ENCODE measurements around the gene PISD.

The PISD gene

DNA sequence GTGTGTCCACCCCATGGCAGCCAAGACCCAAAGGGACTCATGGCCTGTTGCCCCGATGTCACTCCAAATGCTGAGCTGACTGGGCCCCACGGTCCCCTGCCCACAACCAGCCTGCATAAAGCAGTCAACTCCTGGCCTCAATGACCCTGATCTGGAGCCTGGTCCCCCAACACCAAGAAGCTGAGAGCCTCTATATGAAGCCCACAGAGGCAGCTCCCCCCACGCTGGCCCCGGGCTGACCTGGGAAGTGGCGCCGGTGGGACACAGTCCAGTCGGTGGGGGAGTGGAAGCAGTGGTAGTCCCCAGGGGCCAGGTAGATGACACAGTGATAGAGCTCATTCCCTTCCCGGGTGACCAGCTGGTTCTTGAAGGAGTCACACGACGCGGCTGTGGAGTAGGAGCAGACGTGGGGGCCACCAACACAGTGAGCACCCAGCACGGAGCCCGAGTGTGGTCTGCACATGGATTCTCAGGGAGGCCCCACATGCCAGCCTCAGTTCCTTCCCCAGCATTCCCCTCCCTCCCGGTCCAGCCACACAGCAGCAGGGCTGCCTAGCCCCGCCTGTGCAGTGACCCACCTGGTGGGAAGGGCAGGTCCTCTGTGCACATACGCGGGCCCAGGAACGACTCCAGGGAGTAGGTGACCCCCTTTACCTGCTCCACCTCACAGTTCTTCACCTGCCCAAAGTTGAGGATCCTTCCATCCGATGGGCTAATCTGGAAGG lies 41.1 kb downstream of the PISD start:
- Histone ChIP-seq H3K9me3 (ENCODE audit: insufficient read depth, low read length) (no peaks in the 10 kb centered on the region), H3K36me3 (ENCODE audit: low read length) (no peaks in the 10 kb centered on the region), H3K4me2 (ENCODE audit: low read depth, low read length, poor library complexity, severe bottlenecking) (no peak overlapping the region), H3F3A (ENCODE audit: insufficient read depth) (peaks cover 12% of the 10 kb centered on the region), H3K27me3 (ENCODE audit: low read length) (no peaks in the 10 kb centered on the region), H3K9ac (ENCODE audit: low read length) (no peak overlapping the region), H2AFZ (ENCODE audit: low read depth, low read length, severe bottlenecking) (no peak overlapping the region), H3K79me2 (ENCODE audit: insufficient read depth, low read length) (peaks cover 16% of the 10 kb centered on the region), H3K9me2 (replicated peaks; ENCODE audit: insufficient read depth, low read length) (no peaks in the 10 kb centered on the region), H4K20me1 (ENCODE audit: low read depth, low read length) (no peaks in the 10 kb centered on the region), H3K4me3 (ENCODE audit: insufficient read depth, low read length, poor library complexity, severe bottlenecking) (no peak overlapping the region), H3K27ac (ENCODE audit: low read depth, low read length) (no peak overlapping the region)
- TF ChIP-seq, protein P1, sequence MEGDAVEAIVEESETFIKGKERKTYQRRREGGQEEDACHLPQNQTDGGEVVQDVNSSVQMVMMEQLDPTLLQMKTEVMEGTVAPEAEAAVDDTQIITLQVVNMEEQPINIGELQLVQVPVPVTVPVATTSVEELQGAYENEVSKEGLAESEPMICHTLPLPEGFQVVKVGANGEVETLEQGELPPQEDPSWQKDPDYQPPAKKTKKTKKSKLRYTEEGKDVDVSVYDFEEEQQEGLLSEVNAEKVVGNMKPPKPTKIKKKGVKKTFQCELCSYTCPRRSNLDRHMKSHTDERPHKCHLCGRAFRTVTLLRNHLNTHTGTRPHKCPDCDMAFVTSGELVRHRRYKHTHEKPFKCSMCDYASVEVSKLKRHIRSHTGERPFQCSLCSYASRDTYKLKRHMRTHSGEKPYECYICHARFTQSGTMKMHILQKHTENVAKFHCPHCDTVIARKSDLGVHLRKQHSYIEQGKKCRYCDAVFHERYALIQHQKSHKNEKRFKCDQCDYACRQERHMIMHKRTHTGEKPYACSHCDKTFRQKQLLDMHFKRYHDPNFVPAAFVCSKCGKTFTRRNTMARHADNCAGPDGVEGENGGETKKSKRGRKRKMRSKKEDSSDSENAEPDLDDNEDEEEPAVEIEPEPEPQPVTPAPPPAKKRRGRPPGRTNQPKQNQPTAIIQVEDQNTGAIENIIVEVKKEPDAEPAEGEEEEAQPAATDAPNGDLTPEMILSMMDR (IDR thresholded peaks at IDR 0.05; ENCODE audit: insufficient read depth, low read length, poor library complexity, severe bottlenecking): no peak
- TF ChIP-seq EZH2phosphoT487 (conservative IDR thresholded peaks at IDR 0.05; ENCODE audit: low read length): no peak

DNA sequence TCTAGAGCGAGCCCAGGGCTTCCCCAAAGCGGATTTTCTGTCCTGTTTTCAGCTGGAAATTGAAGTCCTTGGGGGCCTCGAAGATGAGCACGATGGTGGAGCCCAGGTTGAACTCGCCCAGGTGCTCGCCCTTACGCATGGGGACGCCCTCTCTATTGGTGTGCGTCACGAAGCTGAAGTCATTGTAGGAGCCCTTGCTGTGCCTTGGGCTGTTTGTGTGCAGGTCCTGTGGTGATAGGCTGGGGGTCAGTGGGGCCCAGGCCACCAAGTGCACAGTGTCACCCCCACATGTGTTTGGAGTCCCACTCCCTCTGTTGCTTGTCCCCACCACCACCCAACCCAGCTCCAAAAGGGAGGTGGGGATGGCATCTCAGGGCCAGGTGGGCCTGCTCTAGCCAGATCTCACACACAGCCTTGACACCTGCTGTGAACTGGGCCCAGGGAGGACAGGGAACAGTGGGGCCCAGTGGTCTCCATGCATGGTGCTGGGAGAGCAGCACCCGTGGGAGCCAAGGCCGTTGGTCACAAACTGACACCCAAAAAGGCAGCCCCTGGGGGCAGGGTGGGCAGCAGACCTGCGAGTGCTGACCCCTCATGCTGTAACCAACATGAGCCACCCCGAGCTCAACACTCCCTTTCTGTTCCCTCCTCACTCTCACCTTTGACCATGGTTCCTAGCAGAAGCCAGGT lies 42.3 kb downstream of the PISD start:
- no peaks in the 10 kb centered on the region for H3K36me3 ChIP-seq (ENCODE audit: low read length)
- H2AFZ ChIP-seq (ENCODE audit: low read depth, low read length, severe bottlenecking): no peak overlapping the region
- H3K27ac ChIP-seq (ENCODE audit: low read depth, low read length): no peak overlapping the region
- no peak for TF ChIP-seq EZH2phosphoT487 (conservative IDR thresholded peaks at IDR 0.05; ENCODE audit: low read length)
- TF ChIP-seq, protein P1 (IDR thresholded peaks at IDR 0.05; ENCODE audit: insufficient read depth, low read length, poor library complexity, severe bottlenecking): no peak
- H3K79me2 ChIP-seq (ENCODE audit: insufficient read depth, low read length): peaks cover 7% of the 10 kb centered on the region
- H3K9me3 ChIP-seq (ENCODE audit: insufficient read depth, low read length): no peaks in the 10 kb centered on the region
- H3K4me2 ChIP-seq (ENCODE audit: low read depth, low read length, poor library complexity, severe bottlenecking): no peak overlapping the region
- no peak overlapping the region for H3K9ac ChIP-seq (ENCODE audit: low read length)
- H3K4me3 ChIP-seq (ENCODE audit: insufficient read depth, low read length, poor library complexity, severe bottlenecking): no peak overlapping the region
- H4K20me1 ChIP-seq (ENCODE audit: low read depth, low read length): no peaks in the 10 kb centered on the region
- H3F3A ChIP-seq (ENCODE audit: insufficient read depth): peaks cover 12% of the 10 kb centered on the region
- H3K27me3 ChIP-seq (ENCODE audit: low read length): no peaks in the 10 kb centered on the region
- no peaks in the 10 kb centered on the region for H3K9me2 ChIP-seq (replicated peaks; ENCODE audit: insufficient read depth, low read length)

- H3K9ac ChIP-seq (ENCODE audit: low read length): no peak overlapping the region
- TF ChIP-seq, protein P1 (IDR thresholded peaks at IDR 0.05; ENCODE audit: insufficient read depth, low read length, poor library complexity, severe bottlenecking): no peak
- TF ChIP-seq EZH2phosphoT487 (conservative IDR thresholded peaks at IDR 0.05; ENCODE audit: low read length): no peak
- H3K27me3 ChIP-seq (ENCODE audit: low read length): no peaks in the 10 kb centered on the region
- H4K20me1 ChIP-seq (ENCODE audit: low read depth, low read length): no peaks in the 10 kb centered on the region
- H3K4me2 ChIP-seq (ENCODE audit: low read depth, low read length, poor library complexity, severe bottlenecking): no peak overlapping the region
- H3K27ac ChIP-seq (ENCODE audit: low read depth, low read length): peak overlapping the region; percentile 55
- no peaks in the 10 kb centered on the region for H3K9me2 ChIP-seq (replicated peaks; ENCODE audit: insufficient read depth, low read length)
- peaks cover 12% of the 10 kb centered on the region for H3F3A ChIP-seq (ENCODE audit: insufficient read depth)
- no peaks in the 10 kb centered on the region for H3K36me3 ChIP-seq (ENCODE audit: low read length)
- H3K79me2 ChIP-seq (ENCODE audit: insufficient read depth, low read length): no peaks in the 10 kb centered on the region; the same call in none of the 2 replicates
- H3K9me3 ChIP-seq (ENCODE audit: insufficient read depth, low read length): no peaks in the 10 kb centered on the region
- no peak overlapping the region for H2AFZ ChIP-seq (ENCODE audit: low read depth, low read length, severe bottlenecking)
- no peak overlapping the region for H3K4me3 ChIP-seq (ENCODE audit: insufficient read depth, low read length, poor library complexity, severe bottlenecking)
Measured at GRCh38 chr22:31618471-31619176, 43.4 kb downstream of the PISD start.
